Neuron (in vitro differentiated cells): ENCODE data around the gene NTRK1.

Experiments
- H2AFZ ChIP-seq: one replicate; pipeline ENCODE4 v1.6.1; 2013; ENCODE audit warnings: low read depth, mild to moderate bottlenecking, inconsistent platforms, low read length, moderate library complexity
- H3K27me3 ChIP-seq: one replicate; pipeline ENCODE4 v1.6.1; 2013; ENCODE audit warnings: low read length; ENCODE audit not compliant: insufficient read depth
- H3K36me3 ChIP-seq: one replicate; pipeline ENCODE4 v1.6.1; 2013; ENCODE audit warnings: low read length; ENCODE audit not compliant: insufficient read depth
- H3K4me1 ChIP-seq: one replicate; pipeline ENCODE4 v1.6.1; 2013; ENCODE audit warnings: low read length; ENCODE audit not compliant: insufficient read depth
- H3K4me3 ChIP-seq: 2 replicates; pipeline ENCODE4 v1.5.1; 2013; ENCODE audit warnings: mild to moderate bottlenecking, low read length, moderate library complexity
- H3K9me3 ChIP-seq: one replicate; pipeline ENCODE4 v1.6.1; 2013; ENCODE audit warnings: low read length

NTRK1 gene

GRCh38 chr1:156823210-156823790, 37.4 kb upstream of the NTRK1 start:
- H3K4me1 ChIP-seq: no peaks in the 10 kb centered on the region
- no peak overlapping the region for H2AFZ ChIP-seq
- H3K27me3 ChIP-seq: peaks cover 14% of the 10 kb centered on the region
- H3K4me3 ChIP-seq: no peak overlapping the region
- H3K9me3 ChIP-seq: no peaks in the 10 kb centered on the region
- H3K36me3 ChIP-seq: no peaks in the 10 kb centered on the region

- H3K36me3 ChIP-seq: no peaks in the 10 kb centered on the region
- H3K4me1 ChIP-seq: no peaks in the 10 kb centered on the region
- H3K4me3 ChIP-seq: no peak overlapping the region
- H2AFZ ChIP-seq: no peak overlapping the region
- H3K9me3 ChIP-seq: no peaks in the 10 kb centered on the region
- peaks cover 23% of the 10 kb centered on the region for H3K27me3 ChIP-seq
Measured at GRCh38 chr1:156826630-156827029, 34.0 kb upstream of the NTRK1 start.

GRCh38 chr1:156828400-156829124, 32.1 kb upstream of the NTRK1 start:
- H3K27me3 ChIP-seq: peaks cover 33% of the 10 kb centered on the region
- H2AFZ ChIP-seq: no peak overlapping the region
- H3K4me3 ChIP-seq: no peak overlapping the region
- H3K4me1 ChIP-seq: no peaks in the 10 kb centered on the region
- no peaks in the 10 kb centered on the region for H3K9me3 ChIP-seq
- no peaks in the 10 kb centered on the region for H3K36me3 ChIP-seq

- Histone ChIP-seq H3K27me3 (peaks cover 54% of the 10 kb centered on the region), H3K9me3 (no peaks in the 10 kb centered on the region), H2AFZ (no peak overlapping the region), H3K4me1 (no peaks in the 10 kb centered on the region), H3K4me3 (no peak overlapping the region), H3K36me3 (no peaks in the 10 kb centered on the region)
Measured at GRCh38 chr1:156832434-156832833, 28.2 kb upstream of the NTRK1 start.

GRCh38 chr1:156833603-156834002, 27.1 kb upstream of the NTRK1 start:
- H3K4me3 ChIP-seq: no peak overlapping the region
- H3K4me1 ChIP-seq: no peaks in the 10 kb centered on the region
- no peaks in the 10 kb centered on the region for H3K36me3 ChIP-seq
- no peak overlapping the region for H2AFZ ChIP-seq
- no peaks in the 10 kb centered on the region for H3K9me3 ChIP-seq
- peaks cover 56% of the 10 kb centered on the region for H3K27me3 ChIP-seq

- peaks cover 2% of the 10 kb centered on the region for H3K4me1 ChIP-seq
- H3K36me3 ChIP-seq: no peaks in the 10 kb centered on the region
- H3K9me3 ChIP-seq: no peaks in the 10 kb centered on the region
- no peak overlapping the region for H2AFZ ChIP-seq
- no peak overlapping the region for H3K4me3 ChIP-seq
- H3K27me3 ChIP-seq: peaks cover 56% of the 10 kb centered on the region
Measured at GRCh38 chr1:156834322-156834721, 26.3 kb upstream of the NTRK1 start.

GRCh38 chr1:156836041-156836654, 24.5 kb upstream of the NTRK1 start:
- no peak overlapping the region for H2AFZ ChIP-seq
- H3K27me3 ChIP-seq: peaks cover 52% of the 10 kb centered on the region
- no peak overlapping the region for H3K4me3 ChIP-seq
- H3K4me1 ChIP-seq: peaks cover 10% of the 10 kb centered on the region
- no peaks in the 10 kb centered on the region for H3K9me3 ChIP-seq
- H3K36me3 ChIP-seq: no peaks in the 10 kb centered on the region

GRCh38 chr1:156836892-156837291, 23.8 kb upstream of the NTRK1 start:
- no peak overlapping the region for H2AFZ ChIP-seq
- peaks cover 2% of the 10 kb centered on the region for H3K9me3 ChIP-seq
- no peaks in the 10 kb centered on the region for H3K36me3 ChIP-seq
- peaks cover 52% of the 10 kb centered on the region for H3K27me3 ChIP-seq
- H3K4me1 ChIP-seq: peaks cover 10% of the 10 kb centered on the region
- H3K4me3 ChIP-seq: no peak overlapping the region

- H3K4me1 ChIP-seq: peaks cover 10% of the 10 kb centered on the region
- no peak overlapping the region for H2AFZ ChIP-seq
- no peak overlapping the region for H3K4me3 ChIP-seq
- H3K9me3 ChIP-seq: peaks cover 4% of the 10 kb centered on the region
- H3K36me3 ChIP-seq: no peaks in the 10 kb centered on the region
- peaks cover 50% of the 10 kb centered on the region for H3K27me3 ChIP-seq
Measured at GRCh38 chr1:156838972-156839371, 21.7 kb upstream of the NTRK1 start.

GRCh38 chr1:156839426-156840109, 21.1 kb upstream of the NTRK1 start:
- H3K4me1 ChIP-seq: peaks cover 10% of the 10 kb centered on the region
- no peak overlapping the region for H3K4me3 ChIP-seq
- H3K9me3 ChIP-seq: peaks cover 4% of the 10 kb centered on the region
- H2AFZ ChIP-seq: no peak overlapping the region
- no peaks in the 10 kb centered on the region for H3K36me3 ChIP-seq
- peaks cover 51% of the 10 kb centered on the region for H3K27me3 ChIP-seq

- H3K4me1 ChIP-seq: peaks cover 10% of the 10 kb centered on the region
- peaks cover 52% of the 10 kb centered on the region for H3K27me3 ChIP-seq
- H2AFZ ChIP-seq: no peak overlapping the region
- H3K36me3 ChIP-seq: no peaks in the 10 kb centered on the region
- peaks cover 4% of the 10 kb centered on the region for H3K9me3 ChIP-seq
- no peak overlapping the region for H3K4me3 ChIP-seq
Measured at GRCh38 chr1:156840186-156840897, 20.3 kb upstream of the NTRK1 start.

- Histone ChIP-seq H2AFZ (no peak overlapping the region), H3K9me3 (peaks cover 4% of the 10 kb centered on the region), H3K27me3 (peaks cover 51% of the 10 kb centered on the region), H3K36me3 (no peaks in the 10 kb centered on the region), H3K4me1 (peaks cover 10% of the 10 kb centered on the region), H3K4me3 (no peak overlapping the region)
Measured at GRCh38 chr1:156840898-156841279, 19.8 kb upstream of the NTRK1 start.
